ENCODE measurements around the gene RABGAP1L.

RABGAP1L gene

GRCh38 chr1:174204697-174205308 is 45.5 kb downstream of the RABGAP1L start:
- Histone ChIP-seq H2AFZ (ENCODE audit: low read depth) (peak overlapping the region; percentile 21), H3K4me3 (IDR thresholded peaks at IDR 0.05; ENCODE audit: insufficient read depth, low read depth, low read length) (peak overlapping the region; percentile 88), H3K9ac (peak overlapping the region; percentile 43), H4K20me1 (ENCODE audit: insufficient read depth) (no peaks in the 10 kb centered on the region), H3K4me1 (ENCODE audit: low read depth, poor library complexity, severe bottlenecking) (peaks cover 86% of the 10 kb centered on the region), H3K27ac (peak overlapping the region; percentile 73), H3K27me3 (ENCODE audit: insufficient read depth, low read depth) (no peaks in the 10 kb centered on the region), H3K4me2 (peak overlapping the region; percentile 74), H3K36me3 (ENCODE audit: insufficient read depth) (no peaks in the 10 kb centered on the region), H3K79me2 (ENCODE audit: insufficient read depth, low read depth) (peaks cover 85% of the 10 kb centered on the region)
- no peak for TF ChIP-seq CTCF (conservative IDR thresholded peaks at IDR 0.05; ENCODE audit: low read depth, low read length)

GRCh38 chr1:174206148-174206836 is 47.0 kb downstream of the RABGAP1L start:
- H3K9ac ChIP-seq: no peak overlapping the region
- peaks cover 80% of the 10 kb centered on the region for H3K4me1 ChIP-seq (ENCODE audit: low read depth, poor library complexity, severe bottlenecking)
- H2AFZ ChIP-seq (ENCODE audit: low read depth): no peak overlapping the region
- peak overlapping the region; percentile 74 for H3K4me2 ChIP-seq
- H4K20me1 ChIP-seq (ENCODE audit: insufficient read depth): 0 out of 2 replicates have a peak, but pooled peaks cover 5% of the 10 kb centered on the region
- H3K27me3 ChIP-seq (ENCODE audit: insufficient read depth, low read depth): no peaks in the 10 kb centered on the region
- TF ChIP-seq CTCF (conservative IDR thresholded peaks at IDR 0.05; ENCODE audit: low read depth, low read length): no peak
- H3K27ac ChIP-seq: peak overlapping the region; percentile 73; the same call in 1 of the 2 replicates
- no peaks in the 10 kb centered on the region for H3K36me3 ChIP-seq (ENCODE audit: insufficient read depth)
- peaks cover 87% of the 10 kb centered on the region for H3K79me2 ChIP-seq (ENCODE audit: insufficient read depth, low read depth)
- peak overlapping the region; percentile 70 for H3K4me3 ChIP-seq (IDR thresholded peaks at IDR 0.05; ENCODE audit: insufficient read depth, low read depth, low read length)

GRCh38 chr1:174209347-174210187 is 50.2 kb downstream of the RABGAP1L start:
- 0 out of 2 replicates have a peak, but pooled peaks cover 5% of the 10 kb centered on the region for H4K20me1 ChIP-seq (ENCODE audit: insufficient read depth)
- H3K27me3 ChIP-seq (ENCODE audit: insufficient read depth, low read depth): no peaks in the 10 kb centered on the region
- H3K9ac ChIP-seq: no peak overlapping the region
- peaks cover 61% of the 10 kb centered on the region for H3K4me1 ChIP-seq (ENCODE audit: low read depth, poor library complexity, severe bottlenecking)
- no peak overlapping the region for H3K4me3 ChIP-seq (IDR thresholded peaks at IDR 0.05; ENCODE audit: insufficient read depth, low read depth, low read length)
- H3K79me2 ChIP-seq (ENCODE audit: insufficient read depth, low read depth): peaks cover 82% of the 10 kb centered on the region
- TF ChIP-seq CTCF (conservative IDR thresholded peaks at IDR 0.05; ENCODE audit: low read depth, low read length): no peak
- peak overlapping the region; percentile 30; the same call in 1 of the 2 replicates for H3K27ac ChIP-seq
- peak overlapping the region; percentile 41 for H3K4me2 ChIP-seq
- H3K36me3 ChIP-seq (ENCODE audit: insufficient read depth): no peaks in the 10 kb centered on the region
- no peak overlapping the region for H2AFZ ChIP-seq (ENCODE audit: low read depth)

DNA sequence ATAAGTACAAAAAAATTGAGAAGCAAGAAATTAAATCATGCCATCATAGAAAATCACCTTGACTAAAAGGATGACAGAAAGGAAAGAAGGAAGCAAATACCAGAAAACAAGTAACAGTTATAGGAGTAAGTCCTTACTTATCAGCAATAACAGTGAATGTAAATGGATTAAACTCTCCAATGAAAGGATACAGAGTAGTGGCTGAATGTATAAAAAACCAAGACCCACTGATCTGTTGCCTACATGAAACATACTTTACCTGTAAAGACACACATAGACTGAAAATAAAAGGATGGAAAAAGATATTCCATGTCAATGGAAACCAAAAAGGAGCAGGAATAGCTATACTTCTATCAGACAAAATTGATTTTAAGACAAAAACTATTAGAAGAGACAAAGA is 52.2 kb downstream of the RABGAP1L start:
- Histone ChIP-seq H3K36me3 (ENCODE audit: insufficient read depth) (no peaks in the 10 kb centered on the region), H3K4me1 (ENCODE audit: low read depth, poor library complexity, severe bottlenecking) (peaks cover 49% of the 10 kb centered on the region), H4K20me1 (ENCODE audit: insufficient read depth) (0 out of 2 replicates have a peak, but pooled peaks cover 7% of the 10 kb centered on the region), H3K27ac (no peak overlapping the region), H3K4me2 (no peak overlapping the region), H3K79me2 (ENCODE audit: insufficient read depth, low read depth) (peaks cover 71% of the 10 kb centered on the region), H3K9ac (no peak overlapping the region), H2AFZ (ENCODE audit: low read depth) (no peak overlapping the region), H3K4me3 (IDR thresholded peaks at IDR 0.05; ENCODE audit: insufficient read depth, low read depth, low read length) (no peak overlapping the region), H3K27me3 (ENCODE audit: insufficient read depth, low read depth) (no peaks in the 10 kb centered on the region)
- no peak for TF ChIP-seq CTCF (conservative IDR thresholded peaks at IDR 0.05; ENCODE audit: low read depth, low read length)
